Measurements from ENCODE around the gene NAA16. TPM values are rescaled to one million over a fixed set of nuclear protein-coding genes. Genes with fewer than 3 reads are reported as not detected.
A peak's percentile ranks its signal among the peaks of the same experiment; 100 is the strongest.
"Not testable (repeated sequence)": the region's sequence is repeated elsewhere in the genome, so short reads cannot be mapped to it uniquely, and the experiment has no call there.

Gene NAA16
- total RNA-seq, 2 donors from 2014 or later, result 16.0 to 29.9 TPM

DNA sequence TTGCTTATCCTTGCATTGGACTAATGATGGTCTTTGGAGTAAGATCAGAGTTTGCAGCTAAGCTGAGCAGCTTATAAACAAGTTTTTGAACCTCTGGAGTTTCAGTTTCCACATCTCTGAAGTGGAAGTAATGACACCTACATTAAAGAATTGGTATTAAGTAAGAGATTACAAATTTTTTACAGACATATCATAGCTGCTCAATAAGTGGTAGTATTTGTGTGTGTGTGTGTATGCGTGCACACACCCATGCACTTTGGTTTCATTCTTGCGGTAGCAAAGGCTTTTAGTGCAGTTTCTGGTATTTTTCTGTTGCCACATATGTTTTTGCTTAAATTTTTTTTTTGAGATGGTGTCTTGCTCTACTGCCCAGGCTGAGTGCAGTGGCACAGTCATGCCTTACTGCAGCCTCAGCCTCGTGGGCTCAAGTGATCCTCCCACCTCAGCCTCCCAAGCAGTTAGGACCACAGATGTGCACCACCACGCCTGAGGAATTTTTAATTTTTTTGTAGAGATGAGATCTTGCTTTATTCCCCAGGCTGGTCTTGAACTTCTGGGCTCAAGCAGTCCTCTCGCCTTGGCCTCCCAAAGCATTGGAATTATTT lies 4.5 kb downstream of the NAA16 start:
- Mint-ChIP-seq H3K4me1 (peaks cover 16% of the 10 kb centered on the region), H3K9me3 (no peaks in the 10 kb centered on the region), H3K27ac (peak overlapping the region; percentile 59), H3K36me3 (ENCODE audit: low read depth) (peaks cover 50% of the 10 kb centered on the region), H3K4me3 (peak overlapping the region; percentile 98), H3K27me3 (no peaks in the 10 kb centered on the region)
- ATAC-seq (replicated peaks), result peak; percentile 5

DNA sequence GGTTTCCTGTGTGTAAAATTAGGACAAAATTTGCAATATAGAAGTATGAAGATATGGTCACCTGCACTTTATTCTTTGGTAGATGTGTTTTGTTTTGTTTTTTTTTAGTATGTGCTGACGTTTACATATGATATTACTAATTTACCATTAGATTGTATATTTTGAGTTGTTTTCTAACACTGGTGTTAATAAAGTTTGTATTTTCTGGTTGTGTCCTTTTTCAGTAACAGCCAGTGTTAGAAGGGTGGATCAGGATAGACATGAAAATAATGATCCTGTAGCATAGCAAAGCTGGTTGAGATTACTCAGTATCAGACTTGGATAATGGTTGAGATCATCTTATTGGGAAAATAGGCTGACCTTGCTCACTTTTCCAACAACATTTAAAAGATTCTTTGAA lies 6.2 kb downstream of the NAA16 start:
- H3K4me1 Mint-ChIP-seq, result peaks cover 20% of the 10 kb centered on the region
- no peak for ATAC-seq (replicated peaks)
- H3K4me3 Mint-ChIP-seq, result no peak overlapping the region
- no peaks in the 10 kb centered on the region for H3K9me3 Mint-ChIP-seq
- H3K36me3 Mint-ChIP-seq (ENCODE audit: low read depth), result peaks cover 51% of the 10 kb centered on the region
- no peak overlapping the region for H3K27ac Mint-ChIP-seq
- no peaks in the 10 kb centered on the region for H3K27me3 Mint-ChIP-seq

DNA sequence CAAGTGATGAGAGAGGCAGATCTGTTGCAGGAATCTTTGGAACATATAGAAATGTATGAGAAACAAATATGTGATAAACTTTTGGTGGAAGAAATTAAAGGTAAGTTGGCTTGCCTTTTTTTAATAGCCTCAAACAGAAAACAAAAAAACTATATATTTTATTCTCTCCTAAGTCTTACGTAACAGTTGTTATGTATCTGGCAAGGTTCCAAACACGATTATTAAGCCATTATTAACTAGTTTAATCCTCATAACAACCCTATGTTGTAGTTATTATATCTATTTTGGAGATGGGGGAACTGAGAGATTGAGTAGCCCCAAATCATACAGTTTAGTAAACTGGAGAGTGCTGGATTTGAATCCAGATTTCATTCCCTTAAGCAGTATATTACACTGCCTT lies 14.7 kb downstream of the NAA16 start:
- H3K4me3 Mint-ChIP-seq, result no peak overlapping the region
- no peaks in the 10 kb centered on the region for H3K27me3 Mint-ChIP-seq
- ATAC-seq (replicated peaks), result no peak
- H3K27ac Mint-ChIP-seq, result no peak overlapping the region
- peaks cover 28% of the 10 kb centered on the region for H3K4me1 Mint-ChIP-seq
- H3K9me3 Mint-ChIP-seq, result no peaks in the 10 kb centered on the region
- peaks cover 89% of the 10 kb centered on the region for H3K36me3 Mint-ChIP-seq (ENCODE audit: low read depth)

DNA sequence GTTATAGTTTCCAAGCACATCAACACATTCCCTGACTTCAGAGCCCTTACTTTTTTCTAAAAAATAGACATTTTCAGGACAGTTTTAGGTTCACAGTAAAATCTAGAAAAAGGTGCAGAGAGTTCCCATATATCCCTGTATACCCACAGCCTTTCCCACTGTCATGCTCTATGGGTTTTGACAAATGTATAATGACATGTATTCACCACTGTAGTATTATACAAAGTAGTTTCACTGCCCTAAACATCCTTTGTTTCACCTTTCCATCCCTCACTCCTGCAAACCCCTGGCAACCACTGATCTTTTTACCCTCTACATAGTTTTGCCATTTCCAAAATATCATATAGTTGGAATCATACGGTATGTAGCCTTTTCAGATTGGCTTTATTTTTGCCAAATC lies 15.6 kb downstream of the NAA16 start:
- peaks cover 93% of the 10 kb centered on the region for H3K36me3 Mint-ChIP-seq (ENCODE audit: low read depth)
- peaks cover 28% of the 10 kb centered on the region for H3K4me1 Mint-ChIP-seq
- no peak overlapping the region for H3K4me3 Mint-ChIP-seq
- no peak overlapping the region for H3K27ac Mint-ChIP-seq
- no peaks in the 10 kb centered on the region for H3K9me3 Mint-ChIP-seq
- no peak for ATAC-seq (replicated peaks)
- H3K27me3 Mint-ChIP-seq, result no peaks in the 10 kb centered on the region

DNA sequence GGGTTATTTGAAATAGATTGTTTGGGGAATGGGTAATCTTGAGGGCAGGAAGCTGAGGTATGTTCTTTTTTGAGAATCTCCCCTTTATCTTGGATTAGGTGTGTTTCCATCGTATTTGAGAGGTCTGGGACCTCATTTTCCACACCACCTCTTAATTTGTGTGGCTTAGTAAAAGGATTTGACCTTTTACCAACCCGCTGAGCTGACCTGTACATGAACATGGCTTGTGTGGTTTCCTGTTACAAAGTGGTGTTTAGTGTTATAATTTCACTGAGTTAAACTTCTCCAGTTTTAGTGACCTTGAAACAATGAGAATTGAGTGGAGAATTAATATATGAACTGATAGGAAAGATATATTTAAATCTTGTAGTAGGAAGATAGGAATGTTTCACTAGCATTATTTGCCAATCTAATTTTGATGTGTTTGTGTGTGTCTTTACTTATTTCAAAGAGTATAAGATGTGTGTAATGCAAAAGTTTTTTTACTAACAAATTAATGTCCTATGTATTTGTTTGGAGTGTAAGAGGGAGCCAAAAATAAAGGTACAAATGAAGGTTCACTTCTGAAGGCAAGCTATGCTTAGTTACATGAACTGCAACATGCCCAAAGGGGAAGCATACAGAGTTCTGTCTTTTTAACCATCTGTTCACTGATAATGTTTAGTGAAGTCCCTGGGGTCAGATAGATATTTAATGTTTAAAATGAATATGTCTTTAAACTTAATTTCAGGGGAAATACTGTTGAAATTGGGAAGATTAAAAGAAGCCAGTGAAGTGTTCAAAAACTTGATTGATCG lies 17.1 kb downstream of the NAA16 start:
- ATAC-seq (replicated peaks), result no peak
- Mint-ChIP-seq H3K36me3 (ENCODE audit: low read depth) (peaks cover 94% of the 10 kb centered on the region), H3K27ac (peak overlapping the region; percentile 12), H3K4me1 (peaks cover 23% of the 10 kb centered on the region), H3K9me3 (no peaks in the 10 kb centered on the region), H3K4me3 (no peak overlapping the region), H3K27me3 (no peaks in the 10 kb centered on the region)

DNA sequence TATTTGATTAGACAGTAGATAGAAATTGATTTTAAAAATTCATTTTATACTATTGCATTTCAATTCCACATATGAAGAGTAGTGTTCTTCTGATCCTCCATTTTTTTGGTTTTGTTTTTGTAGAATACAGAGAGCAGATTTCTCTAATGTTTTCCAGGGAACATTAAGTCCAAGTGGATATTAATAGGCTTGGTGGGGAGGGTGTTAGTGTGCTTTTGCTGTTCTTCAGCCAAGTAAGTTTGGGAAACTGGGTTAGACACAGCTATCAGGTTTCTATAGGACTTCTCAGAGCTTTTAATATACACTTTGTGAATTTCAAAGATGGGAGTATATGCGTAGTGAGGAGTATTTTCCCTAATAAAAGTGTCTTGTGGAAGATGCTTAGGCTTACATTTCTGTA lies 21.8 kb downstream of the NAA16 start:
- H3K4me1 Mint-ChIP-seq, result peaks cover 11% of the 10 kb centered on the region
- H3K27ac Mint-ChIP-seq, result no peak overlapping the region
- no peak for ATAC-seq (replicated peaks)
- peaks cover 85% of the 10 kb centered on the region for H3K36me3 Mint-ChIP-seq (ENCODE audit: low read depth)
- no peaks in the 10 kb centered on the region for H3K27me3 Mint-ChIP-seq
- no peaks in the 10 kb centered on the region for H3K9me3 Mint-ChIP-seq
- H3K4me3 Mint-ChIP-seq, result no peak overlapping the region

DNA sequence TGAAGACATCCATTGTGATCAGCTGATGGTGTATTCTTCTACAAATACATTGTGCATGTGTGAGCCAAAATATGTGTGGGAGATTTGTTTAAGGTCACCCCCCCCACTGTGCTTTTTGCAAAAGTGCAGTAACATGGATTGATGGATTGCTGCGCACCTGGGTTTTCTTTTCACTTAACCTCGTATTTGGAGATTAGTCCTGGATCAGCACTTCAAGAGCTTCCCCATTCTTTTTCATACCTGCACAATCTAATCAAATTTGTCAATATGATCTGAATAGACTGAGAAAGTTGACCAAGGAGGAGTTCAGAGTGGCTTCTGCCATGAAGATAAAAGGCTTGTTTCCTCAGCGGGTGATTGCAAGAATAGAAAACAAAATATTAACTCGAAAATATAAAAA lies 23.7 kb downstream of the NAA16 start:
- Mint-ChIP-seq H3K36me3 (ENCODE audit: low read depth) (peaks cover 83% of the 10 kb centered on the region), H3K27me3 (no peaks in the 10 kb centered on the region), H3K27ac (no peak overlapping the region), H3K4me1 (peaks cover 5% of the 10 kb centered on the region), H3K4me3 (no peak overlapping the region), H3K9me3 (no peaks in the 10 kb centered on the region)
- ATAC-seq (replicated peaks), result no peak

DNA sequence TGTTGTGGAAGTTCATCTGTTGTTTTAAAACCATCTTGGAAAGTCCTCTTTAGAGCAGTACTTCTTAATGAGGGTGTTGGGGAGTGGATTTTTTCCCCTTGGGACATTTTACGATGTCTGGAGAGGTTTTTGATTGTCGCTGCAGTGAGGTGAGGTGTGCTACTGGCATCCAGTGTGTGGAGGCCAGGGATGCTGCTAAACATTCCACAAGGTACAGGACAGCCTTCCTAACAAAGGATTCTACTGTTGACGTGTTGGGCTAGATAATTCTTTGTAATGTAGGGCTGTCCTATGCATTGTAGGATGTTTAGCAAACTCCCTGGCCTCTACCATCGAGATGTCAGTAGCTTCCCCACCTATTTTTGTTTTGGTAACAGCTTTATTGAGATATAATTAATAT lies 33.3 kb downstream of the NAA16 start:
- H3K27ac Mint-ChIP-seq, result no peak overlapping the region
- no peaks in the 10 kb centered on the region for H3K27me3 Mint-ChIP-seq
- no peak overlapping the region for H3K4me3 Mint-ChIP-seq
- ATAC-seq (replicated peaks), result no peak
- H3K36me3 Mint-ChIP-seq (ENCODE audit: low read depth), result peaks cover 79% of the 10 kb centered on the region
- H3K4me1 Mint-ChIP-seq, result peaks cover 15% of the 10 kb centered on the region
- no peaks in the 10 kb centered on the region for H3K9me3 Mint-ChIP-seq

DNA sequence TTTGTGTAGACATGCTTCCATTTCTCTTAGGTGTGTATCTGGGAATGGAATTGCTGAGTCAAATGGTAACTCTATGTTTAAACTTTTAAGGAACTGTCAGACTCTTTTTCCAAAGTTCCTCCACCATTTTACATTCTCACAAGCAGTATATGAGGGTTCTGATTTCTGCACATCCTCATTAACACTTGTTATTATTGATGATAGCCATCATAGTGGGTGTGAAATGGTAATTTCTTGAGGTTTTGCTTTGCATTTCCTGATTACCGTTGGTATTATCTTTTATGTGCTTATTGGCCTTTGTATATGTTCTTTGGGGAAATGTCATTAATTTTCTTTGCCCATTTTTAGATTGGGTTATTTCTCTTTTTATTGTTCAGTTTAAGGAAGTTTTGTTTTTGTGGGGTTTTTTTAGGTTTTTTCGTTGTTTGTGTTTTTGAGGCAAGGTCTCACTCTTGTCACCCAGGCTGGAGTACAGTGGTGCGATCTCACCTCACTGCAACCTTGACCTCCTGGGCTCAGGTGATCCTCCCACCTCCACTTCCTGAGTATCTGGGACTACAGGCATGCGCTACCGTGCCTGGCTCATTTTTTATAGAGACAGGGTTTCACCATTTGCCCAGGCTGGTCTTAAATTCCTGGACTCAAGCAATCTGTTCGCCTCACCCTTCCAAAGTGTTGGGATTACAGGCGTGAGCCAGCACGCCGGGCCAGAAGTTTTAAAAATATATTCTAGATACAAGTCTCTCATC lies 34.3 kb downstream of the NAA16 start:
- no peak for ATAC-seq (replicated peaks)
- Mint-ChIP-seq H3K36me3 (ENCODE audit: low read depth) (peaks cover 73% of the 10 kb centered on the region), H3K9me3 (no peaks in the 10 kb centered on the region), H3K4me1 (peaks cover 12% of the 10 kb centered on the region), H3K4me3 (no peak overlapping the region), H3K27ac (peak overlapping the region; percentile 61), H3K27me3 (no peaks in the 10 kb centered on the region)

DNA sequence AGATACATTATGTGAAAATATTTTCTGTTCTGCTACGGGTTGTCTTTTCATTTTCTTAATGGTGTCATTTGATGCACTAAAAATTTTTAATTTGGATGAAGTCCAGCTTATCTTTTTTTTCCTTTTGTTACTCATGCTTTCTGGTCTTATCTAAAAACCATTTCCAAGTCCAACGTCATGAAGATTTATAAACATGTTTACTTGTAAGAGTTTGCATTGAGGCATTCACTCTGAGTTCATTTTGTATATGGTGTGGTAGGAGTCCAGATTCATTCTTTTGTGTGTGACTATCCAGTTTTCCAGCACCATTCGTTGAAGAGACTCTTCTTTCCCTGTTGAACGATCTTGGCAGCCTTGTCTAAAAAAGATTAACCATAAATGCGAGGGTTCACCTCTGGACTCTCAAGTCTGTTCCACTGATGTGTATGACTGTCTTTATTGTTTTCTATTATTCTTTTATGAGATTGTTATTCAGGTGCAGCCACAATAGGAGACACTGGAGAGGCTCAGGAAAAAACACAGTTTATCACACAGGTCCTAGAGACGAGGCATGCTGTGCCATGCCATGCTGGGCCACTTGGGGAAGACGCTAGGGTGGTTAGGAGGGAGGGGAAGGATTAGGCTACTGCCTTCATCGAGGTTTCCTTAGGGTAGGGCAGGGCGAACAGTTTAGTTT lies 35.0 kb downstream of the NAA16 start:
- peaks cover 71% of the 10 kb centered on the region for H3K36me3 Mint-ChIP-seq (ENCODE audit: low read depth)
- H3K9me3 Mint-ChIP-seq, result no peaks in the 10 kb centered on the region
- H3K27ac Mint-ChIP-seq, result peak overlapping the region; percentile 61
- no peaks in the 10 kb centered on the region for H3K27me3 Mint-ChIP-seq
- no peak for ATAC-seq (replicated peaks)
- no peak overlapping the region for H3K4me3 Mint-ChIP-seq
- peaks cover 10% of the 10 kb centered on the region for H3K4me1 Mint-ChIP-seq

DNA sequence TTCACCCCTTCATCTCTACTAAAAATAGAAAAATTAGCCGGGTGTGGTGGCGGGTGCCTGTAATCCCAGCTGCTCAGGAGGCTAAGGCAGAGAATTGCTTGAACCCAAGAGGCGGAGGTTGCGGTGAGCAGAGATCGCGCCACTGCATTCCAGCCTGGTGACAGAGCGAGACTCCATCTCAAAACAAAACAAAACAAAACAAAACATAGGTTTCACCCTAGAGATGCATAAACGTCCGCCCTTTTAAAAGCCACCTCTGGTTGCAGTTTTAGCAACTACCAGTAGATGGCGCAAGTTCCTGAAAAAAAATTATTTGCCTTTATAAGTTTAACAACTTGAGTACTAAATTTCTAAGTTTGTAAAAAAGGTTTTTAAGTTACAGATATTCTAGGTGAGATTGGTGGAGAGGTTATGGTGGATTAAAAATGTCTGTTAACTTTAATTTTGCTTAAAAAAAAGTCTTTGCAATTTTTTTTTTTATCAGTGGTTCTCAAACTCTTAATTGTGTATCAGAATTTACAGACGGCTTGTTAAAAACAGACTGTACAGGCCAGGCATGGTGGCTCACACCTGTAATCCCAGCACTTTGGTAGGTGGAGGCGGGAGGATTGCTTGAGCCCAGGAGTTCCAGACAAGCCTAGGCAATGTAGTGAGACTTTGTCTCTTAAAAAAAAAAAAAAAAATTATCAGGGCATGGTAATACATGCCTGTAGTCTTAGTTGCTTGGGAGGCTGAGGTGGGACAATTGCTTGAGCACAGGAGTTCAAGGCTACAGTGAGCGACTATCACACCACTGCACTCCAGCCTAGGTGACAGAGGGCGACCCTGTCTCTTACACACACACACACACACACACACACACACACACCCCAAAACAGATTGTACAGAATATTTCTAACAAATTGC lies 42.1 kb downstream of the NAA16 start:
- Mint-ChIP-seq H3K27me3 (no peaks in the 10 kb centered on the region), H3K4me3 (peak overlapping the region; percentile 33), H3K27ac (peak overlapping the region; percentile 93), H3K9me3 (no peaks in the 10 kb centered on the region), H3K4me1 (peaks cover 31% of the 10 kb centered on the region), H3K36me3 (ENCODE audit: low read depth) (peaks cover 46% of the 10 kb centered on the region)
- ATAC-seq (replicated peaks), result peak; percentile 66

DNA sequence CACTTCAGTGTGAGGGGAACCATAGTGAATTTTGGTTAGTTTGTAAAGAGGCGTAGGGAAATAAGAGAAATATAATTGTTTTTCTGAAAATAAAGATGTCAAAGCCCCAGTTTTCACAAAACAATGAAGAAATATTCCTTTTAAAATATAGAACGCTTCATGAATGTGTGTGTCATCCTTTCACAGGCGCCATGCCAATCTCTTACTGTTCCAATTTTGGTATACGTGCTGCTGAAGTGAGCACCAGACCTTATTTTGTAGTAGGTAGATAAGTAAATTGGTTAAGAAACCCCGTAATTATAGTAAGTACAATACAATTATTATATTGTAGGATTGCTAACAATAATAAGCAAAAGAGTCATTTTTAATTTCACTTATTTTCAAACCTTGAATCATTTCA lies 43.3 kb downstream of the NAA16 start:
- peaks cover 31% of the 10 kb centered on the region for H3K4me1 Mint-ChIP-seq
- no peaks in the 10 kb centered on the region for H3K9me3 Mint-ChIP-seq
- no peak for ATAC-seq (replicated peaks)
- no peaks in the 10 kb centered on the region for H3K27me3 Mint-ChIP-seq
- H3K27ac Mint-ChIP-seq, result peak overlapping the region; percentile 93
- peaks cover 46% of the 10 kb centered on the region for H3K36me3 Mint-ChIP-seq (ENCODE audit: low read depth)
- H3K4me3 Mint-ChIP-seq, result no peak overlapping the region

DNA sequence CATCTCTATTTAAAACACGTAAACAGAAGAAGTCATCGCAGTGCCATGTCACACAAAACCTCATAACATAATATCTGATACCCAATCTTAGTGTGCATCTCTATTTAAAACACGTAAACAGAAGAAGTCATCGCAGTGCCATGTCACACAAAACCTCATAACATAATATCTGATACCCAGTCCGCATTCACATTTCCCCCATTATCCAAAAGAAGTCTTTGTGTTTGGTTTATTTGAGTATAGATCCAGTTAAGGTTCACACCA lies 45.2 kb downstream of the NAA16 start:
- Mint-ChIP-seq H3K36me3 (ENCODE audit: low read depth) (peaks cover 60% of the 10 kb centered on the region), H3K27ac (peak overlapping the region; percentile 92), H3K4me1 (peaks cover 31% of the 10 kb centered on the region), H3K4me3 (peak overlapping the region; percentile 77)
- not testable (repeated sequence) for H3K9me3 Mint-ChIP-seq; ATAC-seq (replicated peaks); H3K27me3 Mint-ChIP-seq

DNA sequence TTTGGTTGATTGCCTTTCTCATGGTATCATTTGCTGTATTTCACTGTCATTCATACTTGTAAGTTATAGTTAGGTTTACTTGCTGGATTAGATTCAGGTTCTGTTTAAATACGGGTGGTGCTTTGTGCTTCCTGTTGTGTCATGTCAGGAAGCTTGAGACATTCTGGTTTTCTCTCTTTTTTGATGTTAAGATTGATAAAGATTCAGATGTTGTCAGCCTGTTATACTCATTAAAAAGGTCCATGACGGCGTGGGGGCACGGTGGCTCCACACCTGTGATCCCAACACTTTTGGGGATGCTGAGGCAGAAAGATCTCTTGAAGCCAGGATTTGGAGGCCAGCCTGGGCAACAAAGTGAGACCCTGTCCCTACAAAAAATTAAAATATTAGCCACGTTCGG lies 45.7 kb downstream of the NAA16 start:
- H3K27ac Mint-ChIP-seq, result peak overlapping the region; percentile 92
- peaks cover 31% of the 10 kb centered on the region for H3K4me1 Mint-ChIP-seq
- peak overlapping the region; percentile 77 for H3K4me3 Mint-ChIP-seq
- H3K27me3 Mint-ChIP-seq, result no peaks in the 10 kb centered on the region
- ATAC-seq (replicated peaks), result peak; percentile 68
- H3K36me3 Mint-ChIP-seq (ENCODE audit: low read depth), result peaks cover 65% of the 10 kb centered on the region
- H3K9me3 Mint-ChIP-seq, result no peaks in the 10 kb centered on the region

Measured in activated T-helper 17 cell treated with anti-CD3 and anti-CD28 coated beads, Interleukin-2, amount 50 U/mL, for 72 hours (primary cell).